AG10803 (cell line): ENCODE data around the gene ARSH.

ENCODE experiments used
- DNase-seq: peaks from one replicate; pipeline ENCODE4 v3.0.0; 2010; ENCODE audit warnings: low read depth
- H3K4me3 ChIP-seq: 2 replicates; pipeline ENCODE4 v1.5.1; 2011; ENCODE audit warnings: mild to moderate bottlenecking, low read length, control low read depth
- TF ChIP-seq, protein P1 (sequence below): conservative IDR thresholded peaks from 2 replicates; pipeline ENCODE4 v1.5.1; 2011; ENCODE audit warnings: mild to moderate bottlenecking, low read length, control low read depth, inconsistent platforms

The ARSH gene

DNA sequence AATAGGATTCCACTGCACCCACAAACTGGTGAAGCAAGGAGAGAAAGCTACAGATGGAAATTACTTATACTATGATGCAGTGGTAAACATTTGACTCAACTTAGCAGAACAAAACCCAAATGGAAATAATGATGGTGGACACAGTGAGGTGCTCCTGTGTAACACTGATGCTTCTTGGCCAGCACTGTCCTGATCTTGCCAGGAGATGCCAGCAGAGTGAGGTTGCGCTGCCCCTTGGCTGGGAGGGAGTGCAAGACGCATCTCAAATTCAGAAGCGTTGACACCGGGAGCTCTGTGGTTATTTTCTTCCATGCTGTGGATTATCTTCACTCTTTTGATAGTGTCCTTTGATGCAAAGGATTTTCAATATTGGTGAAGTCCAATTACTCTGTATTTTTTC, 22.0 kb upstream of the ARSH start:
- TF ChIP-seq, protein P1, sequence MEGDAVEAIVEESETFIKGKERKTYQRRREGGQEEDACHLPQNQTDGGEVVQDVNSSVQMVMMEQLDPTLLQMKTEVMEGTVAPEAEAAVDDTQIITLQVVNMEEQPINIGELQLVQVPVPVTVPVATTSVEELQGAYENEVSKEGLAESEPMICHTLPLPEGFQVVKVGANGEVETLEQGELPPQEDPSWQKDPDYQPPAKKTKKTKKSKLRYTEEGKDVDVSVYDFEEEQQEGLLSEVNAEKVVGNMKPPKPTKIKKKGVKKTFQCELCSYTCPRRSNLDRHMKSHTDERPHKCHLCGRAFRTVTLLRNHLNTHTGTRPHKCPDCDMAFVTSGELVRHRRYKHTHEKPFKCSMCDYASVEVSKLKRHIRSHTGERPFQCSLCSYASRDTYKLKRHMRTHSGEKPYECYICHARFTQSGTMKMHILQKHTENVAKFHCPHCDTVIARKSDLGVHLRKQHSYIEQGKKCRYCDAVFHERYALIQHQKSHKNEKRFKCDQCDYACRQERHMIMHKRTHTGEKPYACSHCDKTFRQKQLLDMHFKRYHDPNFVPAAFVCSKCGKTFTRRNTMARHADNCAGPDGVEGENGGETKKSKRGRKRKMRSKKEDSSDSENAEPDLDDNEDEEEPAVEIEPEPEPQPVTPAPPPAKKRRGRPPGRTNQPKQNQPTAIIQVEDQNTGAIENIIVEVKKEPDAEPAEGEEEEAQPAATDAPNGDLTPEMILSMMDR, result no peak
- DNase-seq, result no peak
- no peak overlapping the region for H3K4me3 ChIP-seq

DNA sequence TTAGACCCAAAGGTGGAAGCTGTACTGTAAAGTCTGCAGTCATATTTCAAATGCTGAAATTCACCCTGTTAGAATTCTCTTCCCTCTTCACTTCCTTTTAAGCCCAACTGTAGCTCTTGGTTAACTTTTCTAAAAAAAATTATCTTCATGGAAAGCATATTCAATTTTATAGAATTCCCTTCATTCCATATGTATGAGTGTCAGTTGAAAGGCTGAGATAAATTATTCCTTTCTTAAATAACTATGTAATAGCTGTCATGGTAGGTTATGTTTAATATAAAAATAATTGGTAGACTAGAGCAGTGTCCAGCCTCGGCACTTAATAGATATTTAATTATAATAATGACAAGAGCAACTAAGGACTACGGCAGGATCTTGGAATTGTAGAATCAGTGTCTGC, 16.8 kb upstream of the ARSH start:
- H3K4me3 ChIP-seq, result no peak overlapping the region
- no peak for DNase-seq
- TF ChIP-seq, protein P1, result no peak

DNA sequence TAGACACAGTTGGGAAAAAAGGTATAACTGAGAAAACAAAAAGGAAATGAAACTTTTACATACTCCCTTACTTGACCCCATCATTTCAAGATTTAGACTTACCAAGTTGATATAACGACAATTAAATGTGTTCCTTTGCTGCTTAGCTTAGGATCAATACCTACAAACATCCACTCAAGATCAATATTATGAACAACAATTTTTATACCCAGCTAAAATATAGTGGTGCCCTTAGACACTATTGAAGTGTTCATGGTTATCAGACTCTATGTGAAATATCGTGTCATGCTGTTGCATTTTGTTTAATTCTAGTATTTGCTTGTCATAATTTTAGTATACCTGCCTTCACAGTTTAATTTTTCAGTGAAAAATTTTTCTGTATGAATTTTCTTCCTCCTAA, 4.2 kb downstream of the ARSH start:
- no peak overlapping the region for H3K4me3 ChIP-seq
- TF ChIP-seq, protein P1, result no peak
- DNase-seq, result no peak

DNA sequence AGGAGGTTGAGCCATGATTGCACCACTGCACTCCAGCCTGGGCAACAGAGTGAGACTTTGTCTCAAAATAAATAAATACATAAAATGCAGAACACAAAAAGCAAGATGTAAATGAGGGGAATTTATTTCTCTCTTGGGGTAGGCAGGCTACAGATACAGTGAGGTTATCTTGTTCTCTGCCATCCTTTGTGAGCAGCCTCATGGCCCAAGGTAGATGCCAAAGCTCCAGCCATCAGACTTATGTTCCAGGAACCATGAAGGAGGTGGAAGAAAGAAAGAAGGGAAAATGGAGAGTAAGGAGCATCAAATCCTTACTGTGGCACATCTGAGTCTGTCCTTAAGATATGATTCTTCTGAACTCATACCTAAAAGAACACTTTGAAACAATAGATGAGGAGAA, 11.1 kb downstream of the ARSH start:
- H3K4me3 ChIP-seq, result no peak overlapping the region
- DNase-seq, result no peak
- TF ChIP-seq, protein P1, result no peak

DNA sequence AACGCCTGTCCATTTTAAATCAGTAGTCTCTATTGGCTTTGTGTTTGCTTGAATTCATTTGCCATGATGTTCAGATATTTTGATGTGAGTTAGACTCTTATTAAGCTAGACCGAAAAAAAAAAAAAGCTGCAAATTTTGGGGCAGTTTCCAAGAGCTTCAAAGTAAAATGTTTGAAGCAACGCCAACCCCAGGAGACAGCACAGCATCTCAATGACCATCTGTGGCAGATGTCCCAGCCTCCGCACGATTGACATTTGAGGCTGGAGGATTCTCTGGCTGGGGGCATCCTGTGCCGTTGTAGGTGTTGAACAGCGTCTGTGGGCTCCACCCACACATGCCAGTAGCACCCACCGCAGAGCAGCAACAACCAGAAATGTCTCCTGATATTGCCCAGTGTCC, 17.8 kb downstream of the ARSH start:
- H3K4me3 ChIP-seq, result no peak overlapping the region
- TF ChIP-seq, protein P1, result no peak
- no peak for DNase-seq

DNA sequence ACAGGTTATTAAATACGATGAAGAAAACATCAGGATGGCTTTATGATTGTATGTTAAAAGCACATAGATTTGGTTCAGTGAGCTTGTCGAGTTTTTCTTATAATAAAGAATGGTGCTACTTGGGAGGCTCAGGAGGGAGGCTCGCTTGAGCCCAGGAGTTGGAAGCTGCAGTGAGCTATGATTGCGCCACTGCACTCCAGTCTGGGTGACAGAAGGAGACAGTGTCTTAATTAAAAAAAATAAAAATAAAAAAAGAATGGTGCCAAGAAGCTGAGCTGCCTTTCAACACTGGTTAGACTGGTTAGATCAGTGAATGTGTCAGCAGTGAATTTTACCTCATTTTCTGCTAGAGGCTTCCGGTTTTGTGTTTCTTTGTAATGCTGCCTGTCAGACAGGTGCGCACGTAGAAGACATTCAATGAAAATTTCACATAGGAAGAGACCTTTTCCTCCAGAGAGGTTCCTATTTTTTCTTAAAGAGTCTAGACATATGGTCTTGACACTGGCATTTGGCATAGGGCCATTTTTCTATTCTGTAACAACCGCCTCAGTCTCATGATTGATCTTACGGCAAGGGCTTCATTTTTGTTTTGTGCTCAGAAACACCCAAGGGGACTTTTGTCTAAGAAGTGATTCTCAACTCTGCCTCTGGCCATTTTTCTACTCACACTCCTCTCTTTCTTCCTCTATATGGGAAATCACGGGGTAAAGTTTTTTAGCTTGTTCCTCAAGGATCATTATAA, 19.9 kb downstream of the ARSH start:
- DNase-seq, result no peak
- no peak overlapping the region for H3K4me3 ChIP-seq
- TF ChIP-seq, protein P1, result no peak

DNA sequence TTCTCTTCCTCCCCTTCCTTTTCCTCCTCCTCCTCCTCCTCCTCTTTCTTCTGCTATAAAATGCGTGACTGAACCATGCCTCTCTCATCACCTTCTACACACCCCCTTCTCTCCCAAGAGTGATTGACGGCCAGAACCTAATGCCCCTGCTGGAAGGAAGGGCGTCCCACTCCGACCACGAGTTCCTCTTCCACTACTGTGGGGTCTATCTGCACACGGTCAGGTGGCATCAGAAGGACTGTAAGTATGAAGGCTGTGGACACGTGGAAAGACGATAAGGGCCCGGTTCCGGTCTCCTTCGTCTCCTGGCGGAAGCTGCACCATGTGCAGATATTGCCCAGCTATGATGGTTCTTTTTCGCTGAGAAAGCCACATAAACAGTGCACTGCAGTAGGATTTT, 22.8 kb downstream of the ARSH start:
- no peak overlapping the region for H3K4me3 ChIP-seq
- TF ChIP-seq, protein P1, result no peak
- no peak for DNase-seq
